GM19324 (cell line): ENCODE data around the gene TIMM23.
"Not testable (repeated sequence)": the region's sequence is repeated elsewhere in the genome, so short reads cannot be mapped to it uniquely, and the experiment has no call there.

Source experiments
- ATAC-seq: cut with Tn5 transposase; IDR thresholded peaks from one replicate; pipeline ENCODE4 v1.9.1; 2021; ENCODE audit warnings: mild to moderate bottlenecking, moderate library complexity; ENCODE audit not compliant: unreplicated experiment, low FRiP score

TIMM23 gene

GRCh38 chr10:46020344-46020657, 48.0 kb downstream of the TIMM23 start:
- no peak for ATAC-seq

DNA sequence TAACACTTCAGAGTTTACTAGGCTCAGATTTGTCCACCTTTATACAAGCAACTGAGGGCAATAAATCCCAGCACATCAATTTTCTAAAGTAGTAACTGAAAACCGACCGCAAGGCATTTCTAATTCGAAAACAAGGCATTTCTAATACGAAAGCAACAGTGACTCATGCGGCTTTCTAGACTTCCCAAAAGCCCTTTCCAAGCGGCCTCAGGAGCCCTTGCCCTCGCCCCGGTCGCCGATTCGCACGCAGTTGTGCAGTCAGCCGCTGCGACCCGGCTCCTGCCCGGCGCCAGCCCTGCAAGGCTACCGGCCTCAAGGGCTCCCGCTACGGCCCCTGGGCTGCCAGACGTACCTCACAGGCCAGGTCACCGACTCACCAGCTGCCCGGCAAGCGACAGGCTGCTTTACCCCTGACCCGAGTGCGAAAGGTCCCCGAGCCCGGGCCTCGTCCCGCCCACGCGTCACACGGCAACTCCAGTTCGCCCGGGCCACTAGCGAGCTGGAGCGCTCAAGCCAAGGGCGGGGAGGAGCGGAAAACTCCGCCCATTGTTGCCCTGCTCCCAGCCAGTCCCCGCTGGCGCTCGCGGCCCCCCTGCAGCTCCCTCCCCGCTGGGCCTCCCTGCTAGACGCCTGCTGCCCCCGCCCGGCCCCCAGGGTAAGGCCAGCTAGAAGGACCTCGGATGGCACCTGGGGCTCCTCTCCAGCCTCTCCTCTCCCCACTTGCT, 50.9 kb downstream of the TIMM23 start:
- ATAC-seq, result peak; percentile 89

GRCh38 chr10:46024948-46025347, 52.7 kb downstream of the TIMM23 start:
- no peak for ATAC-seq

- no peak for ATAC-seq
These were observed 53.1 kb downstream of the TIMM23 start for GRCh38 chr10:46025406-46025805.

- no peak for ATAC-seq
These were observed 53.8 kb downstream of the TIMM23 start for GRCh38 chr10:46026106-46026505.

DNA sequence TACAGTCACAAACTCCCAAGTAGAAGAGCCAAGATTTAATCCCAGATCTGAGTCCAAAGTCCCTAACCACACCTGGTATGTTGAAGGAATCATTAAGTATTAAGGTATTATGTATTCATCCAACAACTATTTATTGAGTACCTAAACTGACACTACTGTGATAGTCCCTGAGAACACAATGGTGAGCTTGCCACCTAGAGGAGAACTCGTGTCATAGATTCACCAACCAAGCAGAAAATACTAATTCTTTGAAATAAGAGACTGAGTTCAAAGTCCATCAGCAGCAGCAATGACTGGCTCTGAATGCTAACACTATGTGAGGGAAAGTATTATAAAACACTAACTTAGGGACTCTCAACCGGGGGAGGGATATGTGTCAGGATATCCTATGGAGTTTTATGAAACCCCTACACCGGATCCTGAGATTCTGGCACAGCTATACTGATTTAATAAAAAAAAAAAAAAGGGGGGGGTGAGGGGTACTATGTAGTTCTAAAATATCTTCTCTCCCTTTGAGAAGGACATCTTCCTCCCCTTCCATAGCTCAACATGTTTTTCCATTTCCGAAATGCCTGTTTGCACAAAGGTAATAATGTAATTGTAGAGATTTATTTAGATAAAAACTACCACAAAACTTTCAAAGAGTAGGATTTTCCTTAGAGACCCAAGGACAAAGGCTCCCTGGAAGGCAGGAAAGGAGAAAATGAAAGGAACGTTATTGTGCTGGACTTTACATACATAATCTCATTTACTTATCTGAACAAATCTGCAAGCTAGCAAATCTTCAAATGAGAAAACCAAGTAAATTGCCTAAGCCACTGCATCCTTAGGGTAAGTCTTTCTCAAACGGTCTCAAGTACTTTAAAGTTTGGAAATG, 56.5 kb downstream of the TIMM23 start:
- no peak for ATAC-seq

DNA sequence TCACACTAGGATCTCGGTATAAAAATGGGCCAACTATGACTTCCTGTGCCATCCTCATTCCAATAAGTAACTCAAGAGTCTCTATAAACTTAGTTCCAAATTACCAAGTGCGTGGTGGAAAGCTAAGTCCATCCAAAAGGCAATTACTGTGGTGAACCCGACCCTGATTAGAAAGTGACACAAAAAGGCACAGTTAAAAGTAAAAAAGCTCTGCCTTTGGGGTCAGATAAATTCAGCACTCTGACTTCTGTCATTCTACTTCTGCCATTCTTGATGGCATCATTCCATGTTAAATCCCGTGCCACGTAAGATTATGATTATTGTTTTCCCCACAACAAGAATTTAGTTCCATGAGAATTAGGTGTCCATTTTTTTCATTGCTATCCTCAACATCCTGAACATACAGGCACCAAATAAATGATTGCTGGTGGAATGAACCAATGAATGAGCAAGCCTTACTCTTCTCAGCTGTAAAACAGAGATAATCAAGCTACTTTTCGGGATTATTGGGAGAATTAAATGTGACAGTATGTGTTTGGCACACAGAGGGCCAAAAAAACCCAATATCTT, 57.3 kb downstream of the TIMM23 start:
- no peak for ATAC-seq

DNA sequence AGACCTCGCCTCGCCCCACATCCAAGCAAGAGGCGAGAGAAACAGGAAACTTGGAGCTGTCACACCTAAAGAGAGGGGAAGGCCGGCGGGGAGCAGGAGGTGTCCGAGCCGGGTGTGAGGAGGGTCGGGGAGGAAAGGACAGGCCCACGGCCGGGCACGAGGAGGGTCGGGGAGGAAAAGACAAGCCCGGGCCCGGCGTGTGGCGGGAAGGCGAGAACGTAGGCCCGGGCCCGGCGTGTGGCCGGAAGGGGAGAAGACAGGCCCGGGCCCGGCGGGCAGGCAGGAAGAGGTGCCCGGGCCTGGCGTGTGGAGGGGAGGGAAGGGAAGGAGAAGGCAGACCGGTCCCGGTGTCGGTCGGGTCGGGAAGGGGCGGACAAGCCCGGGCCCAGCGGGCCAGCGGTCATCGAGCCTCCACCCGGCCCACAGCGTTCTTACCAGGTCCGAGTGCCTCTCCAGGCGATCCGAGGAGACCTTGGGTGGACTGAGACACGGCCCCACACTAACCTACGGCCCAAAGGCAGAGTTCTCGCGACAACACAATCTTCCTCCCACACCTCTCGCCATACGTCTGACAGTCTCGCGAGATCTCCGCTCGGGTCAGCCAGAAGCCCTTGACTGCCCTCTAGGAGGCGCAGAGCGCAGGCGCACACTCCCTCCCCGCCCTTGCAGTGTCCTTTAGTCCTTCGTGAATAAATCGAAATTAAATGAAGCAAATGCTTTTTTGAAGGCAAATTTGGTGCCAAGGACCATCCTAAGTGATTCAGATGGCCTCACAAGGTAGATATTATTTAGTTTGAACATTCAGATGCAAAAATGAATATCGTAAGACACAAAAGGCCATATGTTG, 58.0 kb downstream of the TIMM23 start, which contains the start of gene NCOA4:
Gene NCOA4, minus strand, starts transcription at position 533 of the 847 bp plus-strand sequence. CDS start 13,943 bp downstream, outside the sequence.
- ATAC-seq, result peak; percentile 95

DNA sequence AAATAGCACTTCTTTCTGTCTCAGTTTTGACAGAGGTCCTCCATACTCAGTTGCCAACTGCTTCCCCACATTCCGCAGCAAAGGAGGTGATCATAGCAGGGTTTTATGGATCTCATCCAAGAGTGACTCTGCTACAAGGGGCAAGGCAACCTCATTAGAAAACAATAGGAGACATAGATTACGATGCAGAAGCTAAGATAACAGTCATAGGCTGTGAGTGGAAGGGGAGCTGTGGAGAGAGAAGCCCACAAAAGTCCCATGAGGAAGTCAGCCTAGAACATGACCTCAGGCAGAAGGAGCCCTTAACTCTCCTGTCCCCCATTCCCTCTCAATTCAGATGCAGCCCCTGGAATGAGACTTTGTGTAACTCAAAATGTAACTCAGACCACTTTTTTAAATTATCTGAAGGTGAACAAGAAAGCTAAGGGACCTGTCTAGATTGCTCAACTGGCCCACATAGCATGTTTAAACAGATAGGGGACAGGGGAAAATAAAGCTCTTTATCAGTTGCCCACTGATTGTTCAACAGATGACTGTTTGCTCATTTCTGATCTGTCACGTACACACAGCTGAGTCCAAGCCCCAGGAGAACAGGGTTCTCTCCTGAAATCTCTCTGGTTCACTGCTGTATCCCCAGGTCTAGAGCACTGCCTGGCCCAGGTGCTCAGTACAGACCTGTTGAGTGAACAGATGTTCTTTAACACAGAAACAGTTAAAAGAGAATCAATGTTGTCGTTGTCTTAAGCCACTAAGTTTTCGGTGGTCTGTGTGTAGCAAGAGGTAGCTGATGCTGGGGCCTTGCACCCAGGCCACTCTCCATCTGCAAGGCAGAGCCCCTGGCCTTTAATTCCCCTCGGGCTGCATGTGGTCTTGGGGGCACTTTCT, 59.6 kb downstream of the TIMM23 start:
- no peak for ATAC-seq

- ATAC-seq, result no peak
These were observed 61.3 kb downstream of the TIMM23 start for GRCh38 chr10:46033602-46034011.

DNA sequence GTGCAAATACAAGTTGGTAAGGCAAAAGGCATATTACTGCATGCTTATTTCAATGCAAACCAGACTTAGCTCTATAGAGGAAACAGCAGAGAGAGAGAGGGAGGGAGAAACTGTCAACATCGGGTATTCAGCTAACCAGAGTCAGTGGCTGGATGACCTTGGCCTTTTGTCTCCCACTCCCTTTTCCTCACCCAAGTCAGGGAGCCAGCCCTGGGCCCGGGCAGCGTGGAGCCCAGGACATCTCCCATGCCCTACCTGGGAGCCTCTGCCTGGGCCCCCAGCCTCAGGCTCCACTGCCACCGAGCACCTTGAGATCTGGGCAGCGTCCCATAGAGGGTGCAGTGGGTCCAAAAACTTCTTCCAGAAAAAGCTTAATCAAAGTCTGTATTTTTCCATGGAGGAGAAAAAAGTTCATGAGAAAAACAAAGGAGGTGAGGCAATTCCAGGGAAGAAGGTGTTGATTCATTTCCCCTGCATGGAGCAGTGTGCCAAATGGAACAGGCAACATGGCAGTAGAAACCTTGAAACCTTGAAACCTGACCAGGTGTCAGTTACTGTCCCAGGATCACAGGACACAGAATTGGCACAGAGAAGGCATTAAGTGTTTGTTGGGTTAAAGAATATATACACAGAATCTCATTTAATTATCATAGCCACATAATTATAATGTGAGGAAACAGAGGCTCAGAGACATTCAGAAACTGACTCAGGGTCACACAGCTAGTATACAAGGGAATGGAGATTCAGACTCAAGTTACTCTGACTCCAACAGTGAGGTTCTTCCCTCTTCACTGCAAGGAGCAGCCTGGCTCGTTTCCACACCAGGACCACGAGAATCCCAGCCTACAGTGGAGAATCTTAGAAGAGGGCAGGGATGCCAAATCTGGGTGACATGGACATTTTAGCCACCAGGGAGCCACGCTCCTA, 63.9 kb downstream of the TIMM23 start:
- no peak for ATAC-seq

GRCh38 chr10:46037107-46037825, 65.0 kb downstream of the TIMM23 start:
- no peak for ATAC-seq

DNA sequence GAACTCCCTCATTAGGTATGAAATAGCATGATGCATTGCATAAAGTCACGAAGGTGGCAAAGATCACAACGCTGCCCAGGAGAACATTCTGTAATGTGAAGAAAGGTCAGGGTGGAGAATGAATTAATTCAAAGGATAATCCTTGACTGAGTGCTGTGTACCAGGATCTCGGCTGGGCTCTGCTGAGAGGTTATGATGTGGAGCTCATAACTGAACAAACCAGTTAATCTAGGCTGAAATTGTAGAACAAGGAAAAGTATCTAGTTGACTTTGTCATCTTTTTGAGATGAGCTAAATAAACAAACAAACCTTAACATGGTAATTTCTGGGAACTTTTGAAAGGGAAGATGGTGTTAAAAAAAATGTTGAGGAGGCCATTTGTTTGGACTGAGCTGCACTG, 67.7 kb downstream of the TIMM23 start:
- ATAC-seq, result no peak

- no peak for ATAC-seq
These were observed 70.2 kb downstream of the TIMM23 start for GRCh38 chr10:46042527-46042926.

GRCh38 chr10:46046261-46046660, 74.0 kb downstream of the TIMM23 start, which contains the start of gene MSMB:
Gene MSMB (minus strand): TSS chr10:46046269. CDS start chr10:46046237, 32 bp downstream.
- ATAC-seq, result no peak

GRCh38 chr10:46048152-46048551, 75.9 kb downstream of the TIMM23 start:
- no peak for ATAC-seq

- ATAC-seq, result not testable (repeated sequence)
These were observed 77.2 kb downstream of the TIMM23 start for GRCh38 chr10:46049497-46049831.
